Measurements from ENCODE around the gene ZNF385C.

Gene ZNF385C

DNA sequence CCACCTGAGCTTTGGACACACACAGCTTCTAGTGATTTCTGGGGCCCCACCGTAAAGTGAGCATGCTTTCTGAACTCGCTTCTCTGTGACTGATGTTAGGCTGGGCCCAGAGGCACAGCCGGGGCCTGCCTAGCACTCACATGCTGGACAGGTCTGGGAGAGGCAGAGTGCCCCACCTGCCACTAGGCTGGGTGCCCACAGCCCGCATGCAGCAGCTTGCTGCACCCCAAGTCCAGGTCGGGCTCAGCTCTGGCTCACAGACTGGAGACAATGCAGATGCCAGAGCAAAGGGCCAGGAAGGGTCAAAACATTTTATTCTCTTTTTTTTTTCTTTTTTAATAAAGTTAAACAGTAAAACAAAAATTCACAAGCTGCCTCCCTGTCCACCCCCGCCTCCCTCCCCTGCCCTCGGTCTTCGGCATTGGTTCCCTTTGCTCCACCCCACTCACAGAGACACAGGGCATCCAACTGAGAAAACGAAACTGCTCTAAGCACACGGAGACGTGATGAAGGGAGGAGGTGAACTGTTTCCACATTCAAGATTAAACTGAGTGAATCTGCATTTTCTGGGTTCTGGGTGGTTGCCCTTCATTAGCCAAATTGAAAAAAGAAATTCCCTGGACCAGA, 122.0 kb downstream of the ZNF385C start:
- DNase-seq (ENCODE audit: low spot score) = peak; percentile 62
- in situ Hi-C loops (cut with MboI; ENCODE audit: low sequenced_read_pairs, unreplicated experiment) = no loop called here
- TF ChIP-seq, protein P1, sequence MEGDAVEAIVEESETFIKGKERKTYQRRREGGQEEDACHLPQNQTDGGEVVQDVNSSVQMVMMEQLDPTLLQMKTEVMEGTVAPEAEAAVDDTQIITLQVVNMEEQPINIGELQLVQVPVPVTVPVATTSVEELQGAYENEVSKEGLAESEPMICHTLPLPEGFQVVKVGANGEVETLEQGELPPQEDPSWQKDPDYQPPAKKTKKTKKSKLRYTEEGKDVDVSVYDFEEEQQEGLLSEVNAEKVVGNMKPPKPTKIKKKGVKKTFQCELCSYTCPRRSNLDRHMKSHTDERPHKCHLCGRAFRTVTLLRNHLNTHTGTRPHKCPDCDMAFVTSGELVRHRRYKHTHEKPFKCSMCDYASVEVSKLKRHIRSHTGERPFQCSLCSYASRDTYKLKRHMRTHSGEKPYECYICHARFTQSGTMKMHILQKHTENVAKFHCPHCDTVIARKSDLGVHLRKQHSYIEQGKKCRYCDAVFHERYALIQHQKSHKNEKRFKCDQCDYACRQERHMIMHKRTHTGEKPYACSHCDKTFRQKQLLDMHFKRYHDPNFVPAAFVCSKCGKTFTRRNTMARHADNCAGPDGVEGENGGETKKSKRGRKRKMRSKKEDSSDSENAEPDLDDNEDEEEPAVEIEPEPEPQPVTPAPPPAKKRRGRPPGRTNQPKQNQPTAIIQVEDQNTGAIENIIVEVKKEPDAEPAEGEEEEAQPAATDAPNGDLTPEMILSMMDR (IDR thresholded peaks at IDR 0.05; ENCODE audit: borderline replicate concordance, control extremely low read depth, extremely low read depth, insufficient read depth, missing control alignments) = no peak
